Fibroblast of skin of back (primary cell): Measurements from ENCODE around the gene THRB.

ENCODE experiments used
- DNase-seq: peaks from one replicate; pipeline ENCODE4 v3.0.0-alpha.2; 2013

THRB gene

DNA sequence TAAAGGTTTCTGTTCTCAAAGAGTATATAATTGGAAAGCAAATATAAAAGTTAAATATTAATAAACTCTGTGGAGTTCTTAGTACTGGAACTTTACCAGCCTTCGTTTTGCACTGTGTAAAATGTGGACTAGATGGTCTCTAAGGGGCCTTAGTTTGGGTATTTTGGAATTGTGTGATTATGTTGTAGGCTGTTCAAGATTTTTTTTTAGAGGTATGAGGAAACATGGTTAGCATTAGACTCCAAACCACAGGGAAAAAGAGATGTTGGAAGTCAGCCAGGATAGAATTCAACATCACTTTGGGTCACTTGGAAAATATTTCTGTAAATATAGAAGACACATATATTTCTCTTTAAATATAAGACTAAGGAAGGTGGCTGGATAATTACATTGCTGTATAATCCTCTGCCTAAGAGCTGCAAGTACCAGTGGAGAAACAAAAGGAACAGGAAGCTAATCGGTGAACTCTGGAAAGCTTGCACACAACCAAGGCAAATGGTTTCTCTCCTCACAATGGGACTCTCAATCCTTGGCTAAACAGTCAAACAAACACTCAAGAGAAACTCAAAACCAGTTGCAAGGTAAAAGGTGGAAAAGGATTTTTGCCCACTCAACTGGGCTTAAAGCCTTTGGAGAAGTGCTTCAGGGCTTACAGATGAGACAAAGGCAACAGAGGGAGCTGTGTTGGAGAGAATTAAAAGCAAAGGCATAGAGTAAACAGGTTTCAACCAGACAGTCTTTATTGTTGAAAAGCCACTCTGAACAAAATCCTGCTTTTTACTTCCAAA is 407.8 kb downstream of the THRB start:
- peak; percentile 67 for DNase-seq

GRCh38 chr3:24086206-24086605 is 408.4 kb downstream of the THRB start:
- DNase-seq: no peak

DNA sequence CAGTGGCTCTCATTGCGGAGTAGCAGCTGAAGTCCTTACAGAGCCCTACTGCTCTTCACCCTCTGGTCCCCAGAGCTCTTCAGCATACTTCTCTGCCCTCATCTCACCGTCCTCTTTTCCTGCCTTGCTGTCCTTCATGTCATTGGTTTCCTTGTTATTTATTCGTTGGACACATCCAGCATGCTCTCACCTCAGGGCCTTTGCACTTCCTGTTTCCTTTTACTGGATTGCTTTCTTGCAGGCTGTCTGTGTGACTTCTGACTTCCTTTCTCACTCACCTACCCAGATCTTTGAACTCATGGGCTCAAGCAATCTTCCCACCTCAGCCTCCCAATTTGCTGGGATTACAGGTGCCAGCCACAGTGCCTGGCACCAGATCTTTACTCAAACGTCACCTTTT is 422.5 kb downstream of the THRB start:
- DNase-seq: no peak

DNA sequence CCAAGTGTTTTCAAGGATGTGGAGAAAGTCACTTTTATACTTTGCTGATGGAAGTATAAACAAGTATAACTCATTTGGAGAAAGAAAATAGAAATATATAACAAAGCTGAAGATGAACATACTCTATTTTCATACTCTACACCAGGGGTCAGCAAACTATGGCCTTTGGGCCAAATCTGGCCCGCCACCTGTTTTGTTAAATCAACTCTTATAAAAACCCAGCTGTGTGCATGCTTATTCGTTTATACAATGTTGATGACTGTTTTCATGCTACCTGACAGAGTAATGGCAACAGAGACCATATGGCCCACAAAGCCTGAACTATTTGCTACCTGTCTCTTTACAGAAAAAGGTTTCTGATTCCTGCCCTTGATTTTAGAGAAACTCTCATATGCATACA is 425.6 kb downstream of the THRB start:
- DNase-seq: no peak

GRCh38 chr3:24067483-24067882 is 427.2 kb downstream of the THRB start:
- DNase-seq: no peak
